NCI-H2081 (cell line): ENCODE data around the gene MYL6.

Experiments
- DNase-seq, 2 experiments: peaks; one replicate each; lab custom pipeline; 2025; lab: John Stamatoyannopoulos, UW

The MYL6 gene

GRCh38 chr12:56129206-56129941 lies 28.8 kb upstream of the MYL6 start:
- peak in 1 of 2 experiments; percentile 64 for DNase-seq

GRCh38 chr12:56129942-56130495 lies 28.1 kb upstream of the MYL6 start:
- no peak for DNase-seq

- no peak for DNase-seq
Measured at GRCh38 chr12:56130876-56131275, 27.3 kb upstream of the MYL6 start.

- no peak for DNase-seq
Measured at GRCh38 chr12:56134897-56135296, 23.3 kb upstream of the MYL6 start.

GRCh38 chr12:56137853-56138571 lies 20.1 kb upstream of the MYL6 start:
- no peak for DNase-seq

GRCh38 chr12:56141946-56142784 lies 16.0 kb upstream of the MYL6 start:
- DNase-seq = no peak

GRCh38 chr12:56143217-56143616 lies 14.9 kb upstream of the MYL6 start:
- no peak for DNase-seq

- no peak for DNase-seq
Measured at GRCh38 chr12:56143870-56144269, 14.3 kb upstream of the MYL6 start.

- DNase-seq = no peak
Measured at GRCh38 chr12:56145217-56145616, 12.9 kb upstream of the MYL6 start.

- no peak for DNase-seq
Measured at GRCh38 chr12:56146492-56147460, 11.4 kb upstream of the MYL6 start.

- no peak for DNase-seq
Measured at GRCh38 chr12:56150563-56150962, 7.6 kb upstream of the MYL6 start.

GRCh38 chr12:56151672-56152131 lies 6.5 kb upstream of the MYL6 start:
- peak; percentile 45 to 69 for DNase-seq

GRCh38 chr12:56152132-56152755 lies 5.9 kb upstream of the MYL6 start, which contains the start of gene MYL6B:
Gene MYL6B, plus strand, starts transcription at chr12:56152587. Its CDS starts 1,332 bp downstream, at chr12:56153919.
- DNase-seq = peak; percentile 88 to 92

- no peak for DNase-seq
Measured at GRCh38 chr12:56152756-56153677, 5.1 kb upstream of the MYL6 start.

- no peak for DNase-seq
Measured at GRCh38 chr12:56153678-56154065, 4.5 kb upstream of the MYL6 start.

- DNase-seq = peak in 1 of 2 experiments; percentile 27
Measured at GRCh38 chr12:56154246-56154771, 3.9 kb upstream of the MYL6 start.

GRCh38 chr12:56154818-56155217 lies 3.3 kb upstream of the MYL6 start:
- no peak for DNase-seq

GRCh38 chr12:56155256-56155845 lies 2.8 kb upstream of the MYL6 start:
- no peak for DNase-seq
